Activated CD4-positive, CD25-positive, alpha-beta regulatory T cell treated with anti-CD3 and anti-CD28 coated beads, Interleukin-2, amount 50 U/mL, for 16 hours (primary cell): Measurements from ENCODE around the gene AP2M1.

ENCODE experiments used
- DNase-seq: peaks from one replicate; pipeline ENCODE4 v3.0.0-alpha.2; 2020; ENCODE audit warnings: low read depth, low spot score

The AP2M1 gene

GRCh38 chr3:184180165-184180564 is 5.5 kb downstream of the AP2M1 start:
- no peak for DNase-seq

DNA sequence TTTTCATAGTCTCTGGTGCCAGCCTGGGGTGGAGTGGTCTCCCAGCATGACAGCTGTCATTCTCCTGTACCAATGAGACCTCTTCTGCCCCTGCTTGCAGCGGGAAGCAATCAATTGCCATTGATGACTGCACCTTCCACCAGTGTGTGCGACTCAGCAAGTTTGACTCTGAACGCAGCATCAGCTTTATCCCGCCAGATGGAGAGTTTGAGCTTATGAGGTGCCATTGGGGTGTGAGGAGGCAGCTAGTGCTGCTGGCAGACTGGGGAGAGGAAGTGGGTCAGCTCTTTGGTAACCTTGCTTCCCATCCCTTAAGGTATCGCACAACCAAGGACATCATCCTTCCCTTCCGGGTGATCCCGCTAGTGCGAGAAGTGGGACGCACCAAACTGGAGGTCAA is 6.9 kb downstream of the AP2M1 start:
- no peak for DNase-seq

DNA sequence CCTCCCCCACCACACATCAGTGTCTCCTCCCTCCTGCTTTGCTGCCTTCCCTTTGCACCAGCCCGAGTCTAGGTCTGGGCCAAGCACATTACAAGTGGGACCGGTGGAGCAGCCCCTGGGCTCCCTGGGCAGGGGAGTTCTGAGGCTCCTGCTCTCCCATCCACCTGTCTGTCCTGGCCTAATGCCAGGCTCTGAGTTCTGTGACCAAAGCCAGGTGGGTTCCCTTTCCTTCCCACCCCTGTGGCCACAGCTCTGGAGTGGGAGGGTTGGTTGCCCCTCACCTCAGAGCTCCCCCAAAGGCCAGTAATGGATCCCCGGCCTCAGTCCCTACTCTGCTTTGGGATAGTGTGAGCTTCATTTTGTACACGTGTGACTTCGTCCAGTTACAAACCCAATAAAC is 9.0 kb downstream of the AP2M1 start:
- no peak for DNase-seq

DNA sequence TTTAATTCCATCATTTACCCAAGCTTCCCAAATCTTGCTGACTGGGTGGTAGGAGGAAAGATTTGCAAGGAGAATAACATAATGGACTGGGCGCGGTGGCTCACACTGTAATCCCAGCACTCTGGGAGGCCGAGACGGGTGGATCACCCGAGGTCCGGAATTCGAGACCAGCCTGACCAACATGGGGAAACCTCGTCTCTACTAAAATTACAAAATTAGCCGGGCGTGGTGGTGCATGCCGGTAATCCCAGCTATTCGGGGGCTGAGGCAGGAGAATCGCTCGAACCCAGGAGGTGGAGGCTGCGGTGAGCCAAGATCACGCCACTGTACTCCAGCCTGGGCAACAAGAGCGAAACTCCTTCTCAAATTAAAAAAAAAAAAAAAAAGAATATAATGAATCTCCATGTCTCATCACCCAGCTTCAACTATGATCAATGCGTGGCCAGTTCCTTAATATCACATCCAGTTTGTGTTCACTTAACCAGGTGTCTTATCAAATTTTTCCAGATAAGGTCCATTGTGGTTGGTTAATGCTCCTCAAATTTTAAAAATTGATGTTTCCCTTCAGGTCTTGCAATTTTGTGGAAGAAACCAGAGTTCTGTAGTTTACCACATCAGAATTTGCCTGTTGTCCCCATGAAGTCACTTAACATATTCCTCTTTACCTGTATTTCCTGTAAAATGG is 10.0 kb downstream of the AP2M1 start:
- DNase-seq: no peak

DNA sequence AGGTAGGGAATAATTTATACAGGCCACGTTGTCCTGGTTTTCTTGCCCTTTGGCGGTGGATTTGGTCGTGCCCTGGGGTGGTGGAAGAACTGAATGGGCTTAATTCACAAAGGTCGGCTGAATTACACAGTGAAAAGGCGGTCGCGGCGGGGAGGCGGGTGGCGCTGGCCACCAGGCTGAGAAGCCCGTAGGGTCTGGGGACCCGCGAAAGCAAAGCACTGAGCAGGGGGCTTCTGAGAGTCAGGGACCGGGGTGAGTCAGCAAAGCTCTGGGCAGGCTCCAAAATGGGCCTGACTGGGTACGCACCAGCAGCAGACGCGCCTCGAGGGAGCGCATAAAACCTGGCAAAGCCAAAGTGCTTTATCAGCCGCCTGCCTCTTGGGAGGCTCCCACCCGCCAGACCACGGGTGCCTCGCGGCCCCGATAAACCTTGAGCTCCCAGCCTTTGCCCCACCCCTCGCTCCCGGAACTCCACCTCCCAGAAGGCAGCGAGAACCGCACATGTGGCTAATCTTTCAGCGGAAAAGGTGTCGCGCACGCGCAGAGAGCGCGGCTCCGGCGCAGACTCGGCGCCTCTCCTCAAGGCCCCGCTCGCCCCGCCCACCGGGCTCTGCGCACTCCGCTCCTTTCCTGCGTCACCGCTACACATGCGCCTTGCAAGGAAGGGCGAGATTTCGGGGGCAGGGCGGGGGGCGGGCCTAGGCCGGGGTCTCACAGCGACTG is 11.0 kb downstream of the AP2M1 start:
- peak; percentile 98 for DNase-seq

- DNase-seq: peak; percentile 11
Observed at GRCh38 chr3:184186184-184186901, 11.7 kb downstream of the AP2M1 start, which contains the start of gene ABCF3. TSS of gene ABCF3 (plus strand) at chr3:184186199. CDS start at chr3:184186208, 9 bp downstream.

GRCh38 chr3:184186902-184187207 is 12.2 kb downstream of the AP2M1 start:
- no peak for DNase-seq

DNA sequence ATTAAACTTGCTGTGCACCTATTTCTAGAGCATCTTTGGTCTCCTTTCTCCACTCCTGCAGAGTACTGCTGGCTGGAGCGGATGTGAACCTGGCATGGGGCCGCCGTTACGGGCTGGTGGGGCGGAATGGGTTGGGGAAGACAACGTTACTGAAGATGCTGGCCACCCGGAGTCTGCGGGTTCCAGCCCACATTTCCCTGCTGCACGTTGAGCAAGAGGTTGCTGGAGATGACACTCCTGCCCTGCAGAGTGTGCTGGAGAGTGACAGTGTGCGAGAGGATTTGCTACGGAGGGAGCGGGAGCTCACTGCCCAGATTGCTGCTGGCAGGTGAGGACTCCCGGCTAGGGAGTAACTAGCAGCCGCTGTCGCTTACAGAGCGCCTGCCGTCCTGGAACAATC is 13.4 kb downstream of the AP2M1 start:
- no peak for DNase-seq

- DNase-seq: no peak
Observed at GRCh38 chr3:184189421-184189820, 14.8 kb downstream of the AP2M1 start.

- DNase-seq: no peak
Observed at GRCh38 chr3:184192889-184193288, 18.2 kb downstream of the AP2M1 start.

DNA sequence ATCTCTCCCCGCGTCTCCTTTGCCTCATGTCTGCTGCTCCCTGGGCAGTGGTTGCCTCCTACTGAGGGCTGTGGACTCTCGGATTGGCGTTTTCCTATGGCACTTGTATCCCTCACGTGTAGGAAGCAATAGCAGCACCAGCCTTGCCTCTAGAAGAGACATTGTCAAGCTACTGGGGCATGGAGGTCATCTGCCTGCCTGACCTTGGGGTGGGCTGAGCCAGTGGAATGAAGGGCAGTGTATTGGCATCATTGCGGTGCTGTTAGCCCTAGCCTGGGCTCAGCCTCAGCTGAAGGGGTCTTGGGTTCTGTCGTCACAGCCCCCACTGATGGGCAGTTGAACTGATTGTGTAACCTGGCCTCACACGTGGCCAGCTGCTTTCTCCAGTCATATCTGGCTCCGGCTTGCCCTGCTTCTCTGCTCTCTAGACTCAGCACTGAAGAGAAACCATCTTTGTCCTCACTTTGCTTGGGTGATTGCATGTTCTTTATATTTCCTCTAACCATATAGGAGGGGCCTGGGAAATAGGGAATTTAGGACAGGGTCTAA is 19.4 kb downstream of the AP2M1 start:
- DNase-seq: no peak

DNA sequence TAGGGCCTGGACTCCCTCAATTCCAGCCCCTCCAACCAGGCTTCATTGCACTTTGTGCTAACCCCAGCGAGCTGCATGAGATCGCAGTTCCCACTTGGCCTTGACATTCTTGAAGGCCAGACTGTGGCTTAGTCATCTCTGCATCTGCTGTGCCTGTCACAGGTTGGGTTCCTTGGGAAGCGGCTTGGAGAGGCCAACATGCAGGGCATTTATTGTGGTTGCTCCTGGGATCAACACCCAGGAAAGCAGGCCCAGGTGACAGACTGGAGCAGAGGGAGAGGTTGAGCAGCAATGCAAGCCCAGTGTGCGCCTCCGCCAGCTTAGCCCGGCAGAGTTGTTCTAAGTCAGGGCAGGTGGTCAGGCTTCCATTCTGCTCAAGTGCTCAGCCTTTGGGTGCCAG is 21.9 kb downstream of the AP2M1 start:
- no peak for DNase-seq

GRCh38 chr3:184198509-184198908 is 23.9 kb downstream of the AP2M1 start:
- DNase-seq: no peak

DNA sequence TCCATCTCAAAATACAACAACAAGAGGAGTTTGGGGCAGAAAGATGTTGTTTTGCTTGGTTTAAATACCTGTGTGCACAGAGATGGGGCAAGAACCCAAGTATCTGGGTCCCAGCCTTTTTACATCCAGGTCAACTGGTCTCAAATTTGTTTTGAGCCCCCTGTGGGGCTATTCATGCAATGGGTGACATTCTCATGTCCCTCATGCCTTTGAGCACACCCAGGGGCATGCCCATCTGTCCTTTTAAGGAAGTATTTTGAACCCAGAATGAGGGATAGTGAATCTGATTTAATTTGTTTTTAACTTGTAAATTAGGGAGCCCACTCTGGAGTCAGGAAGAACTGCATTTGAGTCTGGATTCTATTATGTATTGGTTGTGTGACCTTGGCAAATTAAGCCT is 26.2 kb downstream of the AP2M1 start:
- no peak for DNase-seq

DNA sequence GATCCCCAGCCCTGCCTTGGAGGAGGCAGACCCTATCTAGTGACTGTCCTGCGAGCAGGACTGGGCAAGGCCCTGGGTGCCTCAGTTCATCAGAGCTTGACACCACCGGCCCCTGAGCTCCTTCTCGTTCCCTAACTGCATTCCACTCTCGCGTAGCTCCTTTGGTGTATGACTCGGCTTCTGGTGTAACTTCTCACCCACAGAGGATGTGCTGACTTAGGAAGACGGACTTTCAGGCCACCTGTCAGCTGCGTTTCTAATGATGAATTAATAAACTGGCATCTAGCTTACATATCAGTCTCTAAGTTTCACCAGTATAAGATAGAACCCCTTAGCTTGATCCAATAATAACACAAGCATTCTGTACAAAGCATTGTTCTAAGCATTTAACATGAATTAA is 28.9 kb downstream of the AP2M1 start:
- DNase-seq: no peak

DNA sequence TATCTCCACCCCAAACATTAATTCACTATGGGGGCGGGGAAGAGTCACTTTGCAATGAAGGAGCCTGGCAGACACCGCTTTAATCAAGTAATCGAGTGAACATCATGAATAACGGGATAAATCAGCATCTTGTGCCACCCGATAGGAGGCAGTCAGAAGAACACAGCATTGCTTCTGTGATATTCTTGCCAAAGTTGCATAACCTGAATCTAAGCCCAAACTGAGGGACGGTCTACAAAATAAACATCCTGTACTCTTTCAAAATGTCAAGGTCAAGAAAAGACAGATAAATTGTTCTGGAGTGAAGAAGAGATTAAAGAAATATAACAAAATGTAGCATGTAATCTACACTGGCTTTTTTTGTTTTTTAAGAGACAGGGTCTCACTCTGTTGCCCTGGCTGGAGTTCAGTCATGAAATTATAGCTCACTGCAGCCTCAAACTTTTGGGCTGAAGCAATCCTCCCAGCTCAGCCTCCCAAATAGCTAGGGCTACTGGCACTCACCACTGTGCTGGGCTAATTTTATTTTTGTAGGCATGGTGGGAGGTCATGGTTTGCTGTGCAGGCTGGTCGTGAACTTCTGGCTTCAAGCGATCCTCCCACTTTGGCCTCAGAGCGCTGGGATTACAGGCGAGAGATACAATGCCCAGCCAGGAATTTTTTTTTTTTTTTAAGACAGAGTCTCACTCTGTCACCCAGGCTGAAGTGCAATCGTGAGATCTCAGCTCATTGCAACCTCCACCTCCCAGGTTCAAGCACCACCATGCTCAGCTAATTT is 34.7 kb downstream of the AP2M1 start:
- DNase-seq: no peak

- DNase-seq: no peak
Observed at GRCh38 chr3:184211297-184211696, 36.6 kb downstream of the AP2M1 start.

DNA sequence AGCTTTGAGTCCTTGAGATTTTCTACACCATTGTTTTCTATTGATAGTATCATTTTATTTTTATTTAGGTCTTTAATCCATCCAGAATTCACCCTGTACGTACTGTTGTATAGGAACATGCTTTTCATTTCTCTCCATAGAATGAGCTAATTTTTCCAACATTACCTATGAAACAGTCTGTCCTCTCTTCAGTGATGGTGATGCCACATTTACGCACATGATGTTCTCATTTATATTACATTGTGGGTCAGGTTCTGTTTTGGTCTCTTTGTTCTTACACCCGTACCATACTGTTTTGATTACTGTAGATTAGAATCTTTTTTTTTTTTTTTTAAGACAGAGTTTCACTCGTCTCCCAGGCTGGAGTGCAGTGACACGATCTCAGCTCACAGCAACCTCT is 37.1 kb downstream of the AP2M1 start:
- no peak for DNase-seq

- no peak for DNase-seq
Observed at GRCh38 chr3:184218814-184219213, 44.2 kb downstream of the AP2M1 start.

DNA sequence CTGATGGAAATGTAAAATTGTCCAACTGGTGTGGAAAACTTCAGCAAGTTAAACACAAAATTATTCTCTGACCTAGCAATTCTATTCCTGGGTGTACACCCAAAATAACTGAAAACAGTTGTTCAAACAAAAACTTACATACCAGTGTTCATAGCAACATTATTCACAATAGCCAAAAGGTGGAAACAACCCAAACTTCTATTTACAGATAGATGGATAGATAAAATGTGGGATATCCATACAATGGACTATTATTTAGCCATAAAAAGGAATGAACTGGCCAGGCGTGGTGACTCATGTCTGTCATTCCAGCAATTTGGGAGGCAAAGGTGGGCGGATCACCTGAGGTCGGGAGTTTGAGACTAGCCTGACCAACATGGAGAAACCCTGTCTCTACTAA is 47.9 kb downstream of the AP2M1 start:
- DNase-seq: no peak

GRCh38 chr3:184223946-184224345 is 49.3 kb downstream of the AP2M1 start:
- DNase-seq: no peak

DNA sequence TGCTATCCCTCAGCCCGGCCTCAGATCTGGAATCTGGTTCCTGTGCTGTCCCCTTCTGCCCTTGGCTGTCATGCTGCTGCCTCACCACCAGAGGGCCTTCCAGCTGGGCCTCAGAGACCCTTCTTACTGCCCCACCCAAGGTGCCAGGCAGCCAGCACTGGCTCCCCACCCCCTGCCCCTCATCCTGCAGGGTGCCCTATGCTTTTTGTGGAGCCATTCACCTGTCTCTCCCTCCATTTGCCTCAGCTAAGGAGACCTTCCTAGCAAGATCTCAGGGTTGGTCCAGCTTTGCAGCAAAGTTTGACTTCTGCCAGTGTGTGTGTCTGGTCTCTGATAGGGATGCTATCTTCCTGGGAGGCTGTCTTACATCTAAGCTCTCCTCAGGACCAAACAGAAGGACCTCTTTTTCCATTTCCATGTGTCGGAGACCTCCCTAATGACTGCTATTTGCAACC is 52.9 kb downstream of the AP2M1 start:
- DNase-seq: no peak
